Large intestine (tissue), 3 donors: ENCODE data around the gene KANSL1L. TPM values are rescaled to one million over a fixed set of nuclear protein-coding genes. Genes with fewer than 3 reads are reported as not detected.
"Not testable (repeated sequence)": the region's sequence is repeated elsewhere in the genome, so short reads cannot be mapped to it uniquely, and the experiment has no call there.

ENCODE experiments used
- DNase-seq, 2 donors: peaks; one replicate each; pipeline versions ENCODE4 v3.0.0 to v3.0.0-alpha.2; 2013
- H3K27ac ChIP-seq: one replicate; pipeline ENCODE4 v1.5.1; 2013; ENCODE audit warnings: low read length
- H3K27me3 ChIP-seq: 2 replicates; pipeline ENCODE4 v1.6.1; 2013; ENCODE audit warnings: low read length; ENCODE audit not compliant: control insufficient read depth, insufficient read depth
- H3K36me3 ChIP-seq: 2 replicates; pipeline ENCODE4 v1.6.1; 2013; ENCODE audit warnings: low read length; ENCODE audit not compliant: control insufficient read depth, insufficient read depth
- H3K4me1 ChIP-seq: one replicate; pipeline ENCODE4 v1.6.1; 2013; ENCODE audit warnings: low read length; ENCODE audit not compliant: control insufficient read depth, insufficient read depth
- H3K4me3 ChIP-seq: one replicate; pipeline ENCODE4 v1.5.1; 2013; ENCODE audit warnings: low read length
- H3K9me3 ChIP-seq: one replicate; pipeline ENCODE4 v1.6.1; 2013; ENCODE audit warnings: mild to moderate bottlenecking, low read depth, low read length, moderate library complexity; ENCODE audit not compliant: control insufficient read depth
- WGBS: methylation state at CpG from one replicate; pipeline ENCODE4 v1.1.5; 2013; ENCODE audit warnings: low lambda C conversion rate; ENCODE audit not compliant: insufficient coverage; 5-methylcytosine and 5-hydroxymethylcytosine counted together
- polyA plus RNA-seq: library from polyadenylated mRNA; unstranded; fragments of 120-200 nt; gene quantifications from one replicate; pipeline ENCODE4 v1.2.1, GENCODE V29; 2013

KANSL1L gene
- polyA plus RNA-seq, 1 donor, result 23.1 TPM

DNA sequence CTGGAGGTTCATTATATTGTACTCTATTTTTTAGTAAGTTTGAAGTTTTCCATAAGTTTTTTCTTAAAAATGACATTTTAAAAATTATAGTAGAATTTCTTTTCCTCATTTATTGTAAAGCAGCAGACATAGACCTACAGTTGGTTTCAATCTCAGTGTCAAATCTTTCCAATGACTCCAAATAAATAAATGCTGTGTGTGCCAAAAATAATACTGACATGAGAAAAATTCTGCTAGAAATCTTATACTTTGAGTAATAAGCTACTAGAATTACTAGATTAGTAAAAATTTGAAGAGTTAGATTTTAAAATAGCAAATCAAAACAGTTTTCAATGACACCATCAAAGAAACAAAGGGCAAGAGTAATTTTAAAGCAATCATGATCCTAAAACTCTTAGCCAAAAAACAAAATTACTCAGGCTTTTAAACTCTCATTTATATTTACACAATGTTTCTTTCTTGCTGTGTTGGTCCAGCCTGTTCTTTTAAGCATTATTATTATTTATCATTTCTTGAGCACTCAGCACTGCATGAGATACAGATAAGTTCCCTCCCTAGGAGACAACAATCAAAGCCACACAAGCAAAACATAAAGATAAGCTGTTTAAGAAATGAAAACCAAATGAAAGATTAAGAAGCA is 8.3 kb upstream of the KANSL1L start:
- H3K9me3 ChIP-seq, result no peaks in the 10 kb centered on the region

GRCh38 chr2:210177769-210178168 is 6.6 kb upstream of the KANSL1L start:
- no peaks in the 10 kb centered on the region for H3K9me3 ChIP-seq
- no peak for DNase-seq
- no peak overlapping the region for H3K27ac ChIP-seq
- no peaks in the 10 kb centered on the region for H3K4me1 ChIP-seq
- H3K36me3 ChIP-seq, result no peaks in the 10 kb centered on the region
- no peak overlapping the region for H3K4me3 ChIP-seq
- 100% methylated on average over 1 of the region's 1 CpG for WGBS
- no peaks in the 10 kb centered on the region for H3K27me3 ChIP-seq

More for the DNA sequence above, 8.3 kb upstream of the KANSL1L start:
- DNase-seq, result no peak
- no peaks in the 10 kb centered on the region for H3K36me3 ChIP-seq
- no peak overlapping the region for H3K27ac ChIP-seq
- H3K27me3 ChIP-seq, result no peaks in the 10 kb centered on the region
- no peak overlapping the region for H3K4me3 ChIP-seq
- no peaks in the 10 kb centered on the region for H3K4me1 ChIP-seq

DNA sequence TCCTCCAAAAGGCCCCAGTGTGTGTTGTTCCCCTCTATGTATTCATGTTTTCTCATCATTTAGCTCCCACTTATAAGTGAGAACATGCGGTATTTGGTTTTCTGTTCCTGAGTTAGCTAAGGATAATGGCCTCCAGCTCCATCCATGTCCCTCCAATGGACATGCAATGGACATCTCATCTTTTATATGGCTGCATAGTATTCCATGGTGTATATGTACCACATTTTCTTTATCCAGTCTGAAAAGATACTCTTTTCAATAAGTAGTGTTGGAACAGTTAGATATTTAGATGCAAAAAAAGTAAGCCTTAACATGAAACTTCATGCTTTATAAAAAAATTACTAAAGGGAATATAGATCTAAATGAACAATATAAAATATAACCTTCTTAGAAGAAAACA is 5.9 kb upstream of the KANSL1L start:
- WGBS, result no CpG with 5 or more reads among the region's 1 CpG
- H3K4me3 ChIP-seq, DNase-seq, H3K36me3 ChIP-seq, H3K4me1 ChIP-seq, H3K27me3 ChIP-seq, H3K9me3 ChIP-seq, H3K27ac ChIP-seq: not testable (repeated sequence)

- Histone ChIP-seq H3K27ac (no peak overlapping the region), H3K27me3 (no peaks in the 10 kb centered on the region), H3K4me3 (no peak overlapping the region), H3K9me3 (no peaks in the 10 kb centered on the region), H3K36me3 (no peaks in the 10 kb centered on the region), H3K4me1 (no peaks in the 10 kb centered on the region)
- DNase-seq, result no peak
Observed at GRCh38 chr2:210174086-210174485, 2.9 kb upstream of the KANSL1L start.

GRCh38 chr2:210172219-210172575 is 988 bp upstream of the KANSL1L start:
- peak overlapping the region; percentile 83 for H3K4me3 ChIP-seq
- no peak for DNase-seq
- peak overlapping the region; percentile 87 for H3K27ac ChIP-seq
- no peaks in the 10 kb centered on the region for H3K27me3 ChIP-seq
- H3K4me1 ChIP-seq, result peaks cover 4% of the 10 kb centered on the region
- 0% methylated on average over 1 of the region's 8 CpGs for whole genome bisulfite sequencing
- H3K9me3 ChIP-seq, result no peaks in the 10 kb centered on the region
- no peaks in the 10 kb centered on the region for H3K36me3 ChIP-seq

- H3K4me3 ChIP-seq, result peak overlapping the region; percentile 97
- DNase-seq, result peak; percentile 95 to 96
- H3K27me3 ChIP-seq, result no peaks in the 10 kb centered on the region
- WGBS, result no CpG with 5 or more reads among the region's 64 CpGs
- H3K9me3 ChIP-seq, result no peaks in the 10 kb centered on the region
- no peaks in the 10 kb centered on the region for H3K36me3 ChIP-seq
- peaks cover 4% of the 10 kb centered on the region for H3K4me1 ChIP-seq
- H3K27ac ChIP-seq, result peak overlapping the region; percentile 99
Observed at GRCh38 chr2:210170446-210171303, 534 bp downstream of the KANSL1L start.

DNA sequence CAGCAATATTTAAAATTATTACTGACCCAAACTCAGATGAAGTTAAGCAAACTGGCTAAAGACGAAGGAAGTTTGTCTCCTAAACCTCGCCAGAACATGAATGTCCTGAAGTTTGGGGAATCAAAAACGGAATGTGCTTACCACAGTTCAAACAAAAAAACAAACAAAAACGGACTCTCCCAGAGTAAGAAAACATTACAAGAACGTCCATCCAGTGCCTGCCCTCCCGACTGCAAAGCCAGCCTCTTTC is 1.1 kb downstream of the KANSL1L start:
- Histone ChIP-seq H3K4me1 (peaks cover 4% of the 10 kb centered on the region), H3K9me3 (no peaks in the 10 kb centered on the region), H3K27ac (peak overlapping the region; percentile 99), H3K36me3 (no peaks in the 10 kb centered on the region), H3K27me3 (no peaks in the 10 kb centered on the region), H3K4me3 (peak overlapping the region; percentile 97)
- WGBS, result 0% methylated on average over 3 of the region's 6 CpGs
- no peak for DNase-seq

- peaks cover 4% of the 10 kb centered on the region for H3K4me1 ChIP-seq
- WGBS, result 42% methylated on average over 5 of the region's 6 CpGs
- peak in 1 of 2 donors; percentile 50 for DNase-seq
Observed at GRCh38 chr2:210169516-210170195, 1.6 kb downstream of the KANSL1L start.

GRCh38 chr2:210167227-210167626 is 4.0 kb downstream of the KANSL1L start:
- Histone ChIP-seq H3K36me3 (no peaks in the 10 kb centered on the region), H3K4me3 (no peak overlapping the region), H3K27ac (no peak overlapping the region), H3K9me3 (no peaks in the 10 kb centered on the region), H3K27me3 (no peaks in the 10 kb centered on the region), H3K4me1 (peaks cover 8% of the 10 kb centered on the region)
- no CpG with 5 or more reads among the region's 1 CpG for WGBS
- no peak for DNase-seq

More at GRCh38 chr2:210169516-210170195, 1.6 kb downstream of the KANSL1L start:
- H3K9me3 ChIP-seq, result no peaks in the 10 kb centered on the region
- no peaks in the 10 kb centered on the region for H3K27me3 ChIP-seq
- peak overlapping the region; percentile 97 for H3K4me3 ChIP-seq
- peak overlapping the region; percentile 99 for H3K27ac ChIP-seq
- no peaks in the 10 kb centered on the region for H3K36me3 ChIP-seq

GRCh38 chr2:210162466-210163124 is 8.6 kb downstream of the KANSL1L start:
- H3K36me3 ChIP-seq, result no peaks in the 10 kb centered on the region
- peak in 1 of 2 donors; percentile 19 for DNase-seq
- no peaks in the 10 kb centered on the region for H3K9me3 ChIP-seq
- 19% methylated on average over 4 of the region's 6 CpGs for WGBS
- H3K4me1 ChIP-seq, result peaks cover 9% of the 10 kb centered on the region
- no peak overlapping the region for H3K4me3 ChIP-seq
- H3K27ac ChIP-seq, result peak overlapping the region; percentile 23
- H3K27me3 ChIP-seq, result no peaks in the 10 kb centered on the region
